Hematopoietic multipotent progenitor cell treated with erythropoietin and hydrocortisone succinate and interleukin-3 and kit ligand, for 15 days (in vitro differentiated cells): ENCODE results near the gene FAM120A.

Source experiments
- DNase-seq: peaks from one replicate; pipeline ENCODE4 v3.0.0-alpha.2; 2015; ENCODE audit warnings: low spot score

FAM120A gene

GRCh38 chr9:93577975-93578682, 126.6 kb downstream of the FAM120A start:
- no peak for DNase-seq

- DNase-seq: no peak
These were observed 127.4 kb downstream of the FAM120A start for GRCh38 chr9:93578844-93579243.

GRCh38 chr9:93579711-93580516, 128.4 kb downstream of the FAM120A start:
- no peak for DNase-seq

- DNase-seq: no peak
These were observed 129.3 kb downstream of the FAM120A start for GRCh38 chr9:93580654-93581380.

- DNase-seq: no peak
These were observed 130.6 kb downstream of the FAM120A start for GRCh38 chr9:93582115-93582514.

GRCh38 chr9:93582550-93582949, 131.1 kb downstream of the FAM120A start:
- DNase-seq: no peak

- no peak for DNase-seq
These were observed 133.8 kb downstream of the FAM120A start for GRCh38 chr9:93585259-93585658.

- no peak for DNase-seq
These were observed 134.2 kb downstream of the FAM120A start for GRCh38 chr9:93585695-93586094.

- DNase-seq: no peak
These were observed 135.0 kb downstream of the FAM120A start for GRCh38 chr9:93586290-93587057.

- DNase-seq: no peak
These were observed 135.8 kb downstream of the FAM120A start for GRCh38 chr9:93587284-93587650.

GRCh38 chr9:93587651-93588347, 136.3 kb downstream of the FAM120A start:
- no peak for DNase-seq

- no peak for DNase-seq
These were observed 137.4 kb downstream of the FAM120A start for GRCh38 chr9:93588641-93589609.

- DNase-seq: no peak
These were observed 138.2 kb downstream of the FAM120A start for GRCh38 chr9:93589688-93590087.

- DNase-seq: no peak
These were observed 139.2 kb downstream of the FAM120A start for GRCh38 chr9:93590609-93591234.

GRCh38 chr9:93591301-93592007, 140.0 kb downstream of the FAM120A start:
- no peak for DNase-seq

- no peak for DNase-seq
These were observed 140.6 kb downstream of the FAM120A start for GRCh38 chr9:93592008-93592642.

- no peak for DNase-seq
These were observed 141.1 kb downstream of the FAM120A start for GRCh38 chr9:93592643-93593021.

GRCh38 chr9:93593144-93593658, 141.7 kb downstream of the FAM120A start:
- no peak for DNase-seq
